Activated naive CD4-positive, alpha-beta T cell treated with anti-CD3 and anti-CD28 coated beads, Interleukin-2, amount 50 U/mL, for 72 hours (primary cell): ENCODE measurements around the gene ZDHHC1. TPM values are rescaled to one million over a fixed set of nuclear protein-coding genes. Genes with fewer than 3 reads are reported as not detected.

Source experiments
- ATAC-seq, 2 donors: fragments of 150-1000 bp; cut with Tn5 transposase; 2 replicates each; pipeline ENCODE4 v1.10.0; 2021; ENCODE audit warnings: mild to moderate bottlenecking in 2 of 2, moderate library complexity in 2 of 2
- DNase-seq, 2 donors: peaks; one replicate each; pipeline ENCODE4 v3.0.0; 2021 to 2022; ENCODE audit warnings: low spot score in 2 of 2
- H3K27ac Mint-ChIP-seq, 2 donors: one replicate each; pipeline ENCODE4 v1.8.0; 2022; ENCODE audit warnings: mild to moderate bottlenecking in 2 of 2, mixed read lengths in 2 of 2
- H3K36me3 Mint-ChIP-seq, 2 donors: one replicate each; pipeline ENCODE4 v1.8.0; 2022; ENCODE audit warnings: mixed read lengths in 2 of 2
- H3K9me3 Mint-ChIP-seq, 2 donors: one replicate each; pipeline ENCODE4 v1.8.0; 2022; ENCODE audit warnings: mixed read lengths in 2 of 2
- total RNA-seq, 2 donors: library from RNA; stranded (reverse); gene quantifications; one replicate each; pipeline ENCODE4 v1.2.3, GENCODE V29; 2022

Gene ZDHHC1
- total RNA-seq, 2 donors from 2014 or later: 0.23 to 2.4 TPM

DNA sequence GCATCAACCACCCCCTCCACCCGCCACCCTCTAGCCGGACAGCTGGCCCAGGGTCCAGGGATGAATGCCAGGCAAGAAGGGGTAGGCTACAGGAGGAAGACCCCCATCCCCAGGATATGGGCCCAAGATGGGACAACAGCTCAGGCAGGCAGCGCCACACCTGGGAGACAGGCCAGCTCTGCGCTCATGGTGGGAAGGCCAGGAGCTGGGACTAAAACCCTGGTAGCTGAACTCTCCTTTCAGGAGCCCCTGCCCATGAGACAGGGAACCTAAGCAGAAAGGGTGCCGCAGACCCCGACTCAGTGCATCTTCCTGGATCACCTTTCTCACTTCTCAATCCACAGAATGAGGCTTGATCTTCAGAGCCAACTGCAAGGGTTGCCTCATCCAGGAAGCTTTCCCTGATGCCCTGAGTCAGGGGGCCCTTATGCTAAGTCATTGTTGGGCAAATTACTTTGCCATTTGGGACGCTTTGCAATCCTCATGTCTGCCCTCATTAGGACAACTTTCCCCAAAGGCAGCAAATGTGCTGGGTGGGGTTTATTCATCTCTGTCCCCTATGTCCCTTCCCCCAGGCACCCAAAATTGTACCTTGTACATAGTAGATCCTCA lies 9.0 kb downstream of the ZDHHC1 start:
- ATAC-seq (no peak), DNase-seq (no peak)
- no peaks in the 10 kb centered on the region for H3K9me3 Mint-ChIP-seq
- no peaks in the 10 kb centered on the region for H3K36me3 Mint-ChIP-seq
- H3K27ac Mint-ChIP-seq: no peak overlapping the region

DNA sequence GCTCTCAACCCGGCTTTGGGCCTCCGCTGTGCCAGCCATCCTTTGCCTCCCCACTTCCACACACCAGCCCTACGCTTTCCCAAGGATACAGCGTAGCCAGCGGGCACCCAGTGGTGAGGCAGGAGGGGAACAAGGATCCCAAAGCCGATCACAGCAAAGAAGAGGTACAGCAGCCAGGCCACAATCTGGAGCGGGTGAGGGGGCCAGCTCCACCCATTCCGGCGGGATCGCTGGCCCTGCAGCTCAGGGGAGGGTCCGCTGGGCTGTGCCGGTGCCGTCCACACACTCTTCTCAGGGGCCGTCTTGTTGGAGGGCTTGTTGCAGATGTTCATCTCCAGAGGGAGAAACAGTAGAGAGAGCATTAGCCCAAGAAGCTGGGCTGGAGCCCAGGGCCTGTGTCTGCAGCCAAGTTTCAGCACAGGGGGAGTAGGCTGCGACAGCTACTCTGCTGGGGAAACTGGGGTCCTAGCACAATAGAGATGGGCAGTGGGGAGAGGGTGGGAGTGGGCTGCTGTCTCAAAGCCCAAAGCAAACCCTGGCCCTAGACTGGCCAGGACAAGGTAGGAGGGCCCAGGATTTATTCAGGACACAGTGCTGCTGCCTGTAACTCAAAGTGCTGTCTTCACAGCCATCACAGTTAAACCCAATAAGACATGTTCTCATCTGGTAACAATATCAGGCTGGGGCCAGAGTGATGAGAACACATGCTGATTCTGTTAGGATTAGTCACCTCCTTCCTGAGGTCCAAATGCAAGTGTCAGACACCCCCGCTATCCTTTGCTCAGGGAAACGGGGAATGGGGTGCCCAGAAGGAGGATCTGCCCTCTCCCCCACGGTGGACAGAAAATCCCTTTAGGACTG lies 9.9 kb downstream of the ZDHHC1 start:
- ATAC-seq (no peak), DNase-seq (no peak)

DNA sequence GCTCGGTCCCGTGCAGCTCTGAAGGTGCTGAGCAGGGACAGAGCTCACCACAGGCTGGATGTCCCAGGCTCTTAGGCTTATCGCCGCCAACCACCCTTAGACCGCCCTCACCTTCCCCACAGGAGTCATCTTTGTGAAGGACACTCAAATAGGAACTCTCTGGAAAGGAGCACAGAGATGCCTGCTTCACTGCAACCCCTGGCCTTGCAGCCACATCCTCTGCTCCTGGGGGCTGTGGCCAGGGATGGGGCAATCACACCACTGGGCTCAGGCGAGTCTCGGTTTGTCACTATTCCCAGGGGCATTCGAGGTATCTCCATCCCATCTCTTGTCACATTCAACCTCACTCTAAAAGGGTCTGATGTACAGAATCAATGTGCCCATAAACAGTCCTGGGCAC lies 10.9 kb downstream of the ZDHHC1 start:
- Mint-ChIP-seq H3K27ac (no peak overlapping the region), H3K9me3 (no peaks in the 10 kb centered on the region), H3K36me3 (no peaks in the 10 kb centered on the region)

More for the DNA sequence above, 9.9 kb downstream of the ZDHHC1 start:
- no peaks in the 10 kb centered on the region for H3K9me3 Mint-ChIP-seq
- no peak overlapping the region for H3K27ac Mint-ChIP-seq
- H3K36me3 Mint-ChIP-seq: no peaks in the 10 kb centered on the region

DNA sequence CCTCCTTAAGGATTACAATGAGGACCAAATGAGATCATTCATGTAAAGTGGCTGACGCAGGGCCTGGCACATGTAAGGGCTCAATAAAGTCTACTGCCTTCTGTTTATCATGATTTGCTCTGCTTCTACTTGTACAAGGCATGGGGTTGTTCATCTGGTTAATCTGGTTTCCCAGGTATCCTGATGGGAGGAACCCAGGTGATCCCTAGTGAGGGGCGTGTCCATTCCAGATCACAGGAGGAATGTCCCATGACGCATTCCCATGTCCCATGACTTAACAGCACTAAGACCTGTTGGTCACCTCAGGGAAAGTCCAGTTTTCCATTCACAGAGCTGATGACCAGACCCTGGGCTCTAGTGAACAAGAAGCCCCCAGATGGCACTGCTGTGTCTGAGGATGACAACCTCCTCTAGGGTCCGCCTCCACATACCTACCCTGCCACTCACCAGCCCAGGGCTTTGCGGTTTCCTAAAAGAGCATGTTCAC lies 11.5 kb downstream of the ZDHHC1 start:
- Mint-ChIP-seq H3K27ac (no peak overlapping the region), H3K36me3 (no peaks in the 10 kb centered on the region), H3K9me3 (no peaks in the 10 kb centered on the region)
- DNase-seq (no peak), ATAC-seq (no peak)

More for the DNA sequence above, 10.9 kb downstream of the ZDHHC1 start:
- no peak for ATAC-seq
- no peak for DNase-seq

DNA sequence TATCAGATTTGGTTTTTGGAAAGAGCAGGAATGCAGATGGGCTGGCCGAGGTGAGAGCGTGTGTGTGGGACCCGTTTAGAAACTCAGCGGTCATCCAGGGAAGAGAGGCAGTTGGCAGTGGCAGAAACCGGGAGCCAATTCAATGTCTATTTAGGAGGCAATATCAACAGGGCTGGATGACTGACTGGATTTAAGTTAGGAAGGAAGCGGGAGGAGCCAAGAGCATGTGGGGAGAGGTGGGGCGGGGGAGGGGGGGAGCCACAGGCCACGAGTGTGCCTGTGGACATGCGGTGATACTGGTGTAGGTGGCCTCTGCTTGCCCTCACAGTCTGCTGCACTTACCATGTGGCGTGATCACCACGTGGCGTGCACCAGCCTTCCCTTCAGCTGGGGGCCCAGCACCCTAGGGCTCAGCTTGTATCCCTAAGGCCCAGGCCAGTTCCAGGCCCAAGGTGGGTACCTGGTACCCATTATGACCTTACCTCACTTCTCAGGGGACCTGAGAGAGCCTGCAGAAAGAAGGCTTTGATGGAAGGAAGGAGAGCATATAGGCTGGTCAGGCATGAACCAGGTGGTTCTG lies 12.2 kb downstream of the ZDHHC1 start:
- DNase-seq: no peak
- no peaks in the 10 kb centered on the region for H3K9me3 Mint-ChIP-seq
- H3K36me3 Mint-ChIP-seq: no peaks in the 10 kb centered on the region
- ATAC-seq: no peak
- H3K27ac Mint-ChIP-seq: no peak overlapping the region

DNA sequence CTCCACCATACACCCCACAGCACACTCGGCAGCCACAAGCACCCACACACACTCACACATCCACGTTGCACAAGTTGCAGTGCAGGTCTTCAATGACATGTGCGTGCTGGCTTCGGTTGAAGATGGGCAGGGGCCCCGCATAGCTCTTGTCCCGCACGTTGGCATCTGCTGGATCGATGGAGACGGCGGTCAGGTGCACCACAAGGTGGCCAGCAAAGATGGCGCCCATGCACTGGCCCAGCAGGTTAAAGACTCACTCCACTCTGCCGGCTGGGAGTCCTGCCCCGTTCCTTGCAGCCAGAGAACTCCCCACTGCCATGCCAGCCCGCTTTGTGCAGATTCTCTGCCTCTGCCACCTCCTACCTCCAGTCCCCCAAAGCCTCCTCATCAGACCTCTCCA lies 15.4 kb downstream of the ZDHHC1 start:
- Mint-ChIP-seq H3K27ac (peak overlapping the region in 1 of 2 donors; percentile 50), H3K9me3 (no peaks in the 10 kb centered on the region)
- no peak for DNase-seq

DNA sequence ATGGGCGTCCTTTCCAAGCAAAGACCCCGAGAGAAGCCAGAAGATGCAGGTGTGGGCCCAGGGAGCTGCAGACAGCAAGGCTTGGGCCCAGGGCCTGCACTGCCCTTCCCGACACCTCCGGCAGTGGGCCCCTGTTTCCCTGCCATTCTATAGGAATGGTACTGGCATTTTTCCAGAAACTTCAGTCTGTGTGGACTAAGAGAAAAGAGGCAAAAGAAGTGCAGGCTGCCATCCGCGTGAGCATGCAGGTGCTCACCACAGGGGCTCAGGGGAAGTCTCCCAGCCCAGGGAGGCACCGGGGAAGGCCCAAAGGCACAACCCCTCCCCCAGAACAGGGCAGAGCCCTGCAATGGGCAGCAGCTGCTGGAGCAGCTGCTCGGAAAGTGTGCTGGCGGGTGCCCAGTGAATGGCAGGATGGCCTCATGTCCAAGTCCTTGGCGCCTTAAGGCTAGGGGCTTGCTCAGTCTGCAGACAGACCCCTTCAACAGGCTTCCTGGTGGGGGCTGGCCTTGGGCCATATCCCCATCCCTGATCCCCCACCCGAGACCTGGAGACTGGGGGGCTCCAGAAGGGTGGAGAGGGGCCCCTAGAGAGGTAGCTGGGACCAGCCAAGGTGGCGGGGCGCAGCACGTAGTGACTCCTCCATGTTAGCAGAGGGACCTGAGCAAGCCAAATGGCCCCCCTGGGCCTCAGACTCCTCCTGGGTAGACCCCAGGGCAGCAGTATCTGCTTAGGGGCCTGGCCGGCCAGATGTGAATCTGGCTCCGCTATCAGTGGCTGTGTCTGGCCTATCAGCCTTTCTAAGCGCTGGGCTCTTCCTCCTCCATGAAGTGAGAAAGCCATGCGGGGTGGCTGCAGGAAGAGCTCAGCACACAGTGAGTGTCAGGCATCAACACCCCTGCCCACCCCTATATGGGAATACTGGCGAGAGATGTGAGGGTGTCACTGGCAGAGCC lies 16.2 kb downstream of the ZDHHC1 start:
- no peaks in the 10 kb centered on the region for H3K36me3 Mint-ChIP-seq
- no peak for DNase-seq
- no peak overlapping the region for H3K27ac Mint-ChIP-seq
- ATAC-seq: no peak
- H3K9me3 Mint-ChIP-seq: no peaks in the 10 kb centered on the region

More for the DNA sequence above, 15.4 kb downstream of the ZDHHC1 start:
- no peaks in the 10 kb centered on the region for H3K36me3 Mint-ChIP-seq
- no peak for ATAC-seq

DNA sequence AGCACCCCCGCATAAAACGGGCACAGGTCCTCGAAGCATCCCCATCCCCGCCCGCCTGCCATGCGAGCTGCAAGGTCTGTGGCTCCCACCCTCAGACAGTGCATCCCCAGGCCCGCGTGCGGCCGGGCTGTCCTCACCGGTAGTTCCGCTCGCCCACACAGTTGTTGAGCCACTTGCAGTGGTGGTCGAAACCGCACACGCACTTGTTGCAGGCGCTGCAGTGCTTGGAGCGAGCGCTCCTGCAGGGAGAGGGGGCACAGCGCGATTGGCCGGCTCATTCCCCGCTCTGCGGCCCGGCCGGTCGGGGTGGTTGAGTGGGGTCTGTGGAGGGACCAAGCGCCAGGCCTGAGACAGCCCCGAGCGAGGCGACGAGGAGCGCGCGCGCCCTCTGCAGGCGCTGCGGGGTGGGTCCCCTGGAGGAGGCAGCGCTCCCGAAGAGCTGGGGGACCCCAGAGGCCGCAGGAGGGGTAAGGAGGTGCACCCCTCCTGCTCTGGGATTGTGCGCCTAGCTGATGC lies 17.0 kb downstream of the ZDHHC1 start:
- Mint-ChIP-seq H3K27ac (no peak overlapping the region), H3K36me3 (no peaks in the 10 kb centered on the region), H3K9me3 (no peaks in the 10 kb centered on the region)
- DNase-seq (peak in 1 of 2 donors; percentile 80), ATAC-seq (peak; percentile 84 to 93)

DNA sequence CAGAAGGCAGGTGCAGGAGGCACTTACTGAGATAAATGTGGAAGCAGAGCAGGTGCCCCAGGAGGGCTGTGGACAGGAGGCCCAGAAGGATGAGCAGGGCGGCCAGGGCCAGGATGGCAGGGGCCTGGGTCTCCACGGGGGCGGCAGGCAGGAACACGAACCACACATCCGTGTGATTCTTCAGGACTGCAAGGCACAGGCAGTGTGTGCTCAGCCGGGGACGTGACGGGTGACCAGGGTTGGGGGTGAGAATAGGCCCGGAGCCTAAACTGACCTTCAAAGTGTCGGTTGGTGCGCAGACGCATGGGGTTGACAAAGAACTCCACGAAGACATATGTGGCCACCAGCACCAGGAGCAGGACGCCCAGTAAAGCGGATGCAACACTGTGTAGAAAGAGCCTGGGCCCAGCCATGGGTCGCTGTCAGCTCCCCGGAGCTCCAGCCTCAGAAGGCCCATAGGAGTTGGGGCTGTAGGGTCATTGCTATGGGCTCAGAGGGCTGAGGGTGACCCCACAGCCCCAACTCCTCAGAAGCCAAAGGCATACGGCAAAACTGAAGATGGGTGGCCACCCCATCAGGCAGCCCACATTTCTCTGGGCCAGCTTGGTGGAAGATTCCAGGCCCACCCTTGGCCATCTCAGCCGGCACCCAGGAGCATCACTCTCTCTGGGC lies 17.6 kb downstream of the ZDHHC1 start:
- Mint-ChIP-seq H3K9me3 (no peaks in the 10 kb centered on the region), H3K27ac (no peak overlapping the region), H3K36me3 (no peaks in the 10 kb centered on the region)
- DNase-seq: no peak
- no peak for ATAC-seq

DNA sequence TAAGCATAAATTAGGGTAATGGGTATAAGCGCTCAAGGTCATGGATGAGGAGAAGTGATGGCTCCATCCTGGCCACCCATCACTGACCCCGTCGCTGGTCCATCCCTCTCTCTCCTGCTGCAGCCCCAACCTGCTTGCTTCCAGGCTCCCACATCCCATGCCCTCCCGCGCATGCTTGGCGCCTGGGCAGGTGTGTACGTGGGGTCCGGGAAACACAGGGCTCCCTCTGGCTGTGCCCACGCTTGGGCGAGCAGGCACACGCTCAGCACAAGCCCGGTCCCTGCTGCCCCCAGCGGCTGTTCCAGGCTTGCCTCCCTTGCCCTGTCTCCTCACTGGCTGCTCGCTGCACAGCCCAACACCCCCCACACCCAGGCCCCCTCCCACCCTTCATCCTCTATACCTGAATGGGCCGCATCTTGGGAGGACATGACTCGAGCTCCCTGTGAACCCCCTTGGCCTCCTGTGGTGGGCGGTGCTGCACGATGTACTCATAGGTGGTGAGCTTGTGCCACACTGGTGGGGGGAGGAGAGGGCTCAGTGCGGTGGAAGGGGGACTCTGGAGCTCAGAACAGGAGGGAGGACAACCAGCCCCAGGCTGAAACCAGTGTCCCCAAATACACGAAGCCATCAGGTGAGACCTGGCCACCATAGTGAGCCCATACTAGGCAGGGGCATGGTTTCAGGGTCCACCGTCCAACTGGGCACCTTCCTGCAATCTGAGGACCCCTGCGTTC lies 18.3 kb downstream of the ZDHHC1 start:
- H3K27ac Mint-ChIP-seq: no peak overlapping the region
- DNase-seq (no peak), ATAC-seq (no peak)
- no peaks in the 10 kb centered on the region for H3K36me3 Mint-ChIP-seq
- H3K9me3 Mint-ChIP-seq: no peaks in the 10 kb centered on the region

DNA sequence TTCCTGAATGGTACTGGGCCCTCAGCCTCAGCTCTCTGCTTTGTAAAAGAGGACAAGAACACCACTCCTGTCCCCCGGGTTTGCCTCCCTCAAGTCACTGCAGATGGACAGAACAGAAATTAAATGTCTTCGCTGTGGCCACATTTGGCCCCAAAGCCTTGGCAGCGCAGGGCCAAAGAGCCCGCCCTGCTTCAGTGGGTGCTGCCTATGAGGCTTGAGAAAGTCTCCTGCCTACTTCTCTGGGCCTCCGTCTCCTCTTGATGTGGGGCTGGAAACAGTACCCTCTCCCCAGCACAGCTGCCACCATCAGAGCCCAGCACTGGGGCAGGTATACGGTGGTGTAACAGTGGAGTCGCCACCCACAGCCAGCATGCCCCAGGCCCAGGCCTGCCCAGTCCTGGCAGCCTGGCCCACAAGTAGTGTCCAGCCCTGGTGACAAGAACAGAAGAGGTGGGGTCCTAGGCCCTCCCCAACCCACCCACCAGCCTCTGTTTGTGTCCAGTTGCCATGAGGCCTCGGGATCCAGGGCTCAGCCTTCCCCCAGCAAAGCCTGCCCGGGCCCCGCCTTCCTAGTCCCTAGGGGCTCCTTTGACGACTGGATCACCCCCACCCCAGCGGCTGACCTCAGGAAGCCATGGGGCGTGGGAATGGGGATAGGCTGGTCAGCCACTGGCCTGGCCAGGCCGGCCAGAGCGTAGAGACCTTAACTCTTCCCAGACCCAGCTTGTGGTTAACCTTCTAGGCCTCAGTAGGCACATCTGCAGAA lies 19.1 kb downstream of the ZDHHC1 start:
- ATAC-seq (no peak), DNase-seq (no peak)
- H3K36me3 Mint-ChIP-seq: no peaks in the 10 kb centered on the region
- H3K27ac Mint-ChIP-seq: no peak overlapping the region
- no peaks in the 10 kb centered on the region for H3K9me3 Mint-ChIP-seq

DNA sequence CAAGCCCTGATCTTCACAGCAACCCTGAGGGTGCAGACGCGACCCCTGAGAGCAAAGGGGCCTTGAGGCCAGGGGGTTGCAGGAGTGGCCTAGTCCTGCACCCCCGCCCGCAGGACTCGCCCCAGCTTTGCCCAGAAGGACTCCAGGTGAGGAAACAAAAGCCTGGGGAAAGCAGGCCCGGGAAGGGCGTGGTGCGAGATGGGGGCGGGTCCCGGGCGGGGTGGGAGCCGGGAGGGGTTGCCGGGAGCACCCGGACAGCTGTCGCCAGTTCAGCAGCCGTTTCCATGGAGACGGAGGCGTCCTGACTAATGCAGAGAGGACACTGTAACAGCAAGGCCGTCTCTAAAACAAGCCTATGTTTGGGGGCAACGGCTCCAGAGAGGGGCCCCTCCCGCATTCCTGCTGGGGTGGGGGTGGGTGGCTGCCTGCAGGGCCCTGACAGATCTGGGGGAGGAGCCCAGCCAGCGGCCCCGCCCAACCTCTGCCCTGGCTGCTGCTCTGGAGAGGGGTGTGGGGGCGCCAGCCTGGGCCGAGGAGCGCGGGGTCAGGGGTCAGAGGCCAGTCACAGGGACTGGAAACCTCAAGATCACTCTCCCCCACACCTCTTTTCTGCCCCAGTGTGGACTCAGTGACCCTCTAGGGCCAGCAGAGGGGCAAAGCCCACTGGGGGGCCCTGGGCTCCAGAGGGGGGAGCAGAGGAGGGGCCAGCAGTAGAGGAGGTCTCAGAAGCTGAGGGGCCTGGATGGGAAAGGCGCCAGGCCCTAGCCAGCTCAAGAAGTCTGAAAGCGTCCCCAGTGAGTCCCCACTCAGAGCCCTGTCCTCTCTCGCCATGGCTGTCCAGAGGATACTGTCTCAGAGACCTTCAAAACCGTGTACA lies 19.9 kb downstream of the ZDHHC1 start:
- Mint-ChIP-seq H3K27ac (no peak overlapping the region), H3K9me3 (no peaks in the 10 kb centered on the region), H3K36me3 (no peaks in the 10 kb centered on the region)
- DNase-seq (no peak), ATAC-seq (no peak)

DNA sequence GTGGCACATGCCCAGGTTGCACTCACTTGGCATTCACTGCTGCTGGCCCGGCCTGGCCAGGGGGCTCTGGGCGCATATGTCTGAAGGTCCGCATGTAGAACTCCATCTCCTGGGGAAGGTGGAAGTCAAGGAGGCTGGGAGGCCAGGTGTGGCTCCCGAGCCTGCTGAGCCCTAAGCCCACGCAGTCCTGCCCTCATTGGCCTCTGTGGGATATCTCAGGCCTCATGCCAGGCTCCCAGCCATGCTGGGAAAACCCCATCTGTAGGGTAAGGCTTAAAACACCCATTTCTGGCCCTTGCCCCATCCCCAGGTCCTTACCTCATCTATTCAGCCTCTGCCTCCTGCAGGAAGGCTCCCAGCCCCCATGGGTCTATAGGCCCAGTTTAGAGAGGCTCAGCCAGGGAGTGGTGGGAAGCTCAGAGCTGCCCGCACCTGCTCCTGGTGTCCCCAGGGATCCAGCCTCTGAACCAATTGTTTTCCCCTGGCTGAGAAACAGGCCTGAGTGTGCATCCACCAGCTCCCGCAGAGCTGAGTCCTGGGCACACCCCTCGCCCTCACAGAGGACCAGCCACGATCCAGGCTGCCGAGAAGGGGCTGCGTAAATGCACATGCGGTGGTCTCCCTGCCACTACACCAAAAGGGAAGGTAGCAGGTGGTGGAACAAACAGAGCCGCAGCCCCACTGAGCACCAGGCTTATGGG lies 20.7 kb downstream of the ZDHHC1 start:
- H3K9me3 Mint-ChIP-seq: no peaks in the 10 kb centered on the region
- no peaks in the 10 kb centered on the region for H3K36me3 Mint-ChIP-seq
- DNase-seq (no peak), ATAC-seq (no peak)
- no peak overlapping the region for H3K27ac Mint-ChIP-seq
